Ectodermal cell (in vitro differentiated cells): ENCODE results near the gene KRT4.

Experiments used
- H3K27ac ChIP-seq: 2 replicates; pipeline ENCODE4 v1.7.0; 2013; ENCODE audit warnings: mild to moderate bottlenecking, low read depth, low read length; ENCODE audit not compliant: insufficient read depth, poor library complexity, severe bottlenecking
- H3K27me3 ChIP-seq: 2 replicates; pipeline ENCODE4 v1.7.0; 2013; ENCODE audit warnings: mild to moderate bottlenecking, low read length; ENCODE audit not compliant: insufficient read depth, control insufficient read depth, poor library complexity, severe bottlenecking
- H3K36me3 ChIP-seq: one replicate; pipeline ENCODE4 v1.7.0; 2013; ENCODE audit warnings: low read length; ENCODE audit not compliant: control insufficient read depth, insufficient read depth
- H3K4me1 ChIP-seq: one replicate; pipeline ENCODE4 v1.7.0; 2013; ENCODE audit warnings: low read length; ENCODE audit not compliant: control insufficient read depth, insufficient read depth
- H3K4me3 ChIP-seq: 2 replicates; pipeline ENCODE4 v1.7.0; 2013; ENCODE audit warnings: low read depth, low read length, control low read depth; ENCODE audit not compliant: insufficient read depth
- H3K9me3 ChIP-seq: 2 replicates; pipeline ENCODE4 v1.7.0; 2013; ENCODE audit warnings: mild to moderate bottlenecking, low read length, moderate library complexity; ENCODE audit not compliant: control insufficient read depth
- WGBS, 2 experiments: methylation state at CpG; one replicate each; pipeline ENCODE4 v1.1.7; 2013; ENCODE audit warnings: missing lambda C conversion rate in 2 of 2; 5-methylcytosine and 5-hydroxymethylcytosine counted together

KRT4 gene

DNA sequence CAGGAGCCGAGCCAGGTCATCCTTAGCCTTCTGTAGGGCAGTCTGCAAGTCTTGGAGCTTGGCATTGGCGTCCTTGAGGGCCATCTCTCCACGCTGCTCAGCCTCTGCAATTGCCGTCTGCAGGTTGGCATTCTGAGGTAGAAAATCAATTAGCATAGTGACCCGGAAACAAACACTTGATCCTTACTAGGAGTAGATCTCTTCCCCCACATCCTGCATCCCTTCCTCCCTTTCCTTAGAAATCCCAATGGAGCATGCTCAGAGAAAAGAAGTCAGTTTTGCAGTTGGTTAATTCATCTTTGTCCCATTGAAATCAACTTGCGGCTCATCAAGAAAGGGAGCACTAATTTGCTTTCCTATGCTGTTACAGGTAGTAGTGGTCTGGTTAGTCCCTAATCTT is 42.8 kb downstream of the KRT4 start:
- 89 to 91% methylated on average over 6 of the region's 6 CpGs for WGBS, 2 experiments
- H3K9me3 ChIP-seq, result no peaks in the 10 kb centered on the region
- H3K27ac ChIP-seq, result no peak overlapping the region
- H3K4me1 ChIP-seq, result no peaks in the 10 kb centered on the region
- H3K36me3 ChIP-seq, result no peaks in the 10 kb centered on the region
- no peaks in the 10 kb centered on the region for H3K27me3 ChIP-seq
- H3K4me3 ChIP-seq, result no peak overlapping the region

DNA sequence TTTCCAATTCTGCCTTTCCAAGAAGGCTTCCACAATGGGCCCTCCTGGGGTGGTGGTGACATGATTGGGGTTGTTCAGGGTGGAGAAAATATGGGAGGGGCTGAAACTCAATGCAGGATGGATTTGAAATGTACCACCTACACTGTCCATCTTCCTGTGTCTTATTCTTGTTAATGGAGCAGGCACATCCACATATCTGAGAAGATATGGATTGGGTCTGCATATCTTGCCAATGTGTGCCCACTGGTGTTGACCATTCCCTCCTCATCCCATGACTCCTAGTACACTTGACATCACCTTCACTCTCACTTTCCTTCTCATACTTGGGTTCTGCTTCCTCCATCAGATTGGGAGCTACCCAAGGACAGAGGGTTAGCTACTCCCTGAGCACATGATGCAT is 44.0 kb downstream of the KRT4 start:
- no peak overlapping the region for H3K27ac ChIP-seq
- no peaks in the 10 kb centered on the region for H3K27me3 ChIP-seq
- H3K4me1 ChIP-seq, result no peaks in the 10 kb centered on the region
- H3K4me3 ChIP-seq, result no peak overlapping the region
- no peaks in the 10 kb centered on the region for H3K36me3 ChIP-seq
- H3K9me3 ChIP-seq, result no peaks in the 10 kb centered on the region

DNA sequence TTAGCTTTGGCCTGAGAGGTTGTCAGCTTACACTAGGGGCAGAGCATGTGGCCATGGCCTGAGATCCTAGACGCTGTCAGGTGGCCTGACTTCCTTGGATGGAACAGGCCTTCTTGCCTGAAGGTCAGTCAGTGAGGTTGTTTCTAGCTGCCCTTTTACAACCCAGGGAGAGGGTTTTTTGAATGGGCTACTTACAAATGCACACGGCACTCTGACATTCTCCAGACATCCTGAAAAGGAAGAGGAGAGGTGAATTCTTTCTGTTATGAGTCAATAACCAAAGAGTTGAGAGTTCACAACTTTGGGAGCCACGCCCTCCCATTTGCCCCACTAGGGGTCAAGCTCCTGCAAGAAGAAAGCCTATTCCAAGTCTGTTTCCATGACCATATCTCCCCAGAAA is 44.6 kb downstream of the KRT4 start:
- 83 to 88% methylated on average over 3 of the region's 3 CpGs for WGBS, 2 experiments
- Histone ChIP-seq H3K9me3 (no peaks in the 10 kb centered on the region), H3K4me3 (no peak overlapping the region), H3K36me3 (no peaks in the 10 kb centered on the region), H3K27me3 (no peaks in the 10 kb centered on the region), H3K27ac (no peak overlapping the region), H3K4me1 (no peaks in the 10 kb centered on the region)

DNA sequence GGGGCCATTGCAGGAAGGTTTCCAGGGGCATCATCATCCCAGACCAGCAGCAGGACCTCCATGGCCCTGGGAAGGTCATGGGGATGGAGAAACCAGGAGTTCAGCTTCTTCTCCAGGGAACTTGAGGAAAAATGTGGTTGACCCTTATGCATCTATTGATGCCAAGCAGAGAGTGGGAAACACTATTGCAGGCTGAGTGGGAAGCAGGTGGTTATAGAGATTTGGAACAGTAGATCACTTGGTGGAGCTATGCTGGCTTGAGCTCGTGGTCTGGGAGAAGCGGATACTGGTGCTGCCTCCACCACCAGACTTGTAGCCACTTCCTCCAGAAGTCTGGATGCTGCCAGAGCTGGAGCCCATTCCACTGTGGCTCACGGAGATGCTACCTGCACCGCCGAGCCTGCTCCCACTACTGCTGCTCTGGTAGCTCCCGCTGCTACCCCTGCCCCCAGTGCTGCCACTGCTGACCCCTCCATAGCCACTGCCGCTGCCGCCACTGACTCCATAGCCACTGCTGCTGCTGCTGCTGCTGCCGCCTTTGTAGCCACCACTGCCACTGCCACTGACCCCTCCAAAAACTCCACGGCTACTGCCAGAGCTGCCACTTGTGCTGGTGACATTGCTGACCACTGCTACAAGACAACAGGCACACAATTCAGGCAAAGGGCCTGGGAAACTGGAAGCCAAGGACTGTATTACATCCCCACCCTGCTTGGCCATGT is 45.3 kb downstream of the KRT4 start:
- Histone ChIP-seq H3K27ac (no peak overlapping the region), H3K27me3 (no peaks in the 10 kb centered on the region), H3K4me3 (no peak overlapping the region), H3K4me1 (no peaks in the 10 kb centered on the region), H3K9me3 (no peaks in the 10 kb centered on the region), H3K36me3 (no peaks in the 10 kb centered on the region)
- WGBS, 2 experiments, result 92% methylated on average over 10 of the region's 10 CpGs

DNA sequence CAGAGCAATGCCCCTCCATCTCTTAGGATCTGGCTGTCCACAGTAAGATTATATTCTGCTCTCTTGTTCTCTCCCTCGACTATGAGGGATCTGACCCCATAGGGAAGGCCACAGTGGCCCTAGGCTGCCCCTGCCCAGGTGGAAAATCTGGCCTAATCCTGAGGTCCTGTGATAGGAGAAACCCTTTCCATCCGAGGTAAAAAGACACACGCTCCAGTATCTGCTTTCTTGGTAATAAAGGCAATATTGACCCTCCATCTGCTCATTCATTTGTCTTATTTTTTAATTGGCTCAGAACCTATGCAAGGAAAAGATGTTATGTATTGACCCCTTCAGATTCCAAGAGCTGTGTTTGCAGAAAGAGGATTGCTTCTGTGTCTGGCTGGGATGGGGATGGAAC is 46.5 kb downstream of the KRT4 start:
- Histone ChIP-seq H3K36me3 (no peaks in the 10 kb centered on the region), H3K9me3 (no peaks in the 10 kb centered on the region), H3K4me3 (no peak overlapping the region), H3K4me1 (no peaks in the 10 kb centered on the region), H3K27me3 (no peaks in the 10 kb centered on the region), H3K27ac (no peak overlapping the region)
- 58 to 60% methylated on average over 3 of the region's 3 CpGs for WGBS, 2 experiments

DNA sequence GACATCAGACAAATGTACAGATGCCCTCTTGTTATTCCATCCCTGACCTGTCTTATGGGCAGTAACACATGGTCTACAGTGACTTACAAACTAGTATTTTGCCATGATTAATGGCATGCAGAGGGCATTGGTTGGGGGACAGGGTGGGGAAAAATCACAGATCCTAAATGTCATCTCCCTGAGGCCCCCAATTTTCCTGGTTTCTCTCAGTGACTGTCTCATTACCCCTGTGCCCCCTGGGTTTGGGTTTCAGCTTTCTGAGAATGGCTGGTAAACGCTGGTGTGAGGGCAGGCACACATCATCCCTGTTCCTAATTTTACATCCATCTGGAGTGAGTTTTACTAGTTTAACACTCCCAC is 46.9 kb downstream of the KRT4 start:
- Histone ChIP-seq H3K36me3 (no peaks in the 10 kb centered on the region), H3K4me1 (no peaks in the 10 kb centered on the region), H3K9me3 (no peaks in the 10 kb centered on the region), H3K27me3 (no peaks in the 10 kb centered on the region), H3K4me3 (no peak overlapping the region), H3K27ac (no peak overlapping the region)
- WGBS, 2 experiments, result 85% methylated on average over 1 of the region's 1 CpG; no CpG with 5 or more reads in 1 of the 2 experiments

DNA sequence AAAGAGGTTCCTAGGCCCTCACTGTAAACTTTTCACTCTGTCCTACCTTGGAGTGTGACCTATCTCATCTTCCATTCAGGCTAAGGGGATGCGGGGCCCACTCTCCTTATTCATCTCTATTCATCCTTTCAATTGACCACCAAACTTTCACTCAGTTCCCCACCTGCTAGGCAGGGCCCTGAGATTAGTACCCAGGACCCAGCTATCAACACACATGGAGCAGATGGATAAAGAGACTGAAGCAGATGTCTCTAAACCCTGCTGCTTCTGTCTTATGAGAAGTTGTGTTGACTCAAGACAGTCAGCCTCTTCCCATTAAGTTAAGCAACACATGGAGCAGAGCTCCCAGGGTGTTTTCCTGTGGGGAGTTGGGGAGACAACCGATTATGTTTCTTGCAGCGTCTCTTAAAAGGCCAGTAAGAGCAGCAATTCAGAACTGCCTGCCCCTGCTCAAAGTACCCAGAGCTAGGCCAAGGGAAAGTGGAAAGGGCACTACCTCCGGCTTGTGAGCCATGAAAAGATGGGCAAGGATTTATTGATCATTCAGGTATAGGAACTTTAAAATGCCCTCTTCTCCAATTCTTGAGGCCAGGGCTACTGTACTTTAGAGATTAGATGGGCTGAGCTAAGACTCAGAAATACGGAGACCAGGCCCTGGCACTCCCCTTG is 47.4 kb downstream of the KRT4 start:
- Histone ChIP-seq H3K4me3 (no peak overlapping the region), H3K36me3 (no peaks in the 10 kb centered on the region), H3K27me3 (no peaks in the 10 kb centered on the region), H3K4me1 (no peaks in the 10 kb centered on the region), H3K9me3 (no peaks in the 10 kb centered on the region), H3K27ac (no peak overlapping the region)
- 92 to 93% methylated on average over 5 of the region's 5 CpGs for WGBS, 2 experiments

DNA sequence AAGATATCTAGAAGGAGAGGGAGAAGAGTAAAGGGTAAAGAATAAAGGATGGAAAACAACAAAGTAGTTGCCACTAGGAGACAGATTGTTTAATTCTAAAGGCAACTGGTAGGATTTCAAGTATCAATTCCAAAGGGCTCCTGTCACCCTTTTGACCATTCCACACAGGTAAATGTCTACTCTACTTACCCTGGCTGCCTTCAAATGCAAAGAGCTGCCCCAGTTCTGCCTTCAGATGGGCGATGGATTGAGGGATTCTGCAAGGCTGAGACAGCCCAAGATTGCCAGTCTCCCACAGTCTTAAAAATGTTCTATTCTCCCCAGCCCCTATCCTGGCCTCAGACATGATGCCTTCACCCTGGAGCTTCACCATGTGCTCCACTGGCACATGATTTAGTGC is 48.2 kb downstream of the KRT4 start:
- Histone ChIP-seq H3K27me3 (no peaks in the 10 kb centered on the region), H3K27ac (no peak overlapping the region), H3K4me1 (no peaks in the 10 kb centered on the region), H3K4me3 (no peak overlapping the region), H3K36me3 (no peaks in the 10 kb centered on the region), H3K9me3 (no peaks in the 10 kb centered on the region)
- WGBS, 2 experiments, result 82 to 84% methylated on average over 1 of the region's 1 CpG

DNA sequence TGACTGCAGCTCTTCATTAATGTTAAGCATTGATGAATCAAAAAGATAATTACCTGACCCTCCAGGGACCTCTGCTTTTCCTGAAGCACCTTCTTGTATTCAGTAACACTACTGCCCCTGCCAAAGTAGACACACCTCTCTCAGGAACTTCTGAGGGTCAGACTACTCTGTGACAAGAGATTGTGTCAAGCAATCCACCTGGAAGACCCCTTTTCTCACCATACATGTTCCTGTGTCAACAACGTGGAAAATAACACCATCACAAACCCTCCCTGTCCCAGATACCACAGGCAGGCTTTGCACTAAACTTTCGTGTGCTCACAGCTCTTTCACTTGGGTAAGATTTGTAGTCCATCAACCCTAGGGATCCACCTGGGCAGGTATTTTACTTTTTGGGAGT is 49.9 kb downstream of the KRT4 start:
- no peaks in the 10 kb centered on the region for H3K27me3 ChIP-seq
- H3K27ac ChIP-seq, result no peak overlapping the region

DNA sequence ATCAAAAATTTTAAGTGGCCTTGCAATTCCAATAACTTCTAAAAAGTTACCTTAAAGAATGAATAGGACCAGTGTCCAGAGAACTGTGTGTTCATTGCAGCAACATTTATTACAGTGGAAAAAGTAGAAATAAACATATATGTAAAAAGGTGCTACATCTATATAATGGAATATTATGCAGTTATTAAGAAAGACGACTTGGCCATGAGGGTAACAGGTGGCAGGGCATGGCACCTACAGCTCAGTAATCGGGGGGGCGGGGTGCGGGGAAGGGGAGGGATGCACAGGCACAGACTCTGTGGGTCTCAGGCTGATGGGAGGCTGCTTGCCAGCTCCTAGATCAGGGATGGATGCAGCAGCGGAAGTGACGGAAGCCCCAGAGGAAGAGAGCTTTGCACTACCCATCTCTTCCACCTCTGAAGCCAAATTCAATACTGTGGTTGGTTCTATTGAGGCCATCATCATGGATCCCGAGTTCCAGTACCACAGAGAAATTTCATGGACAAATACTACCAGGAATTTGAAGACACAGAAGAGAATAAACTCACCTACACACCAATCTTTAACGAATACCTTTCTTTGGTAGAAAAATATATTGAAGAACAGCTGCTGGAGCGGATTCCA is 50.8 kb downstream of the KRT4 start:
- peaks cover 2% of the 10 kb centered on the region for H3K27me3 ChIP-seq
- no peaks in the 10 kb centered on the region for H3K9me3 ChIP-seq
- H3K36me3 ChIP-seq, result no peaks in the 10 kb centered on the region
- H3K27ac ChIP-seq, result no peak overlapping the region
- 77 to 80% methylated on average over 8 to 9 of the region's 9 CpGs for WGBS, 2 experiments
- no peak overlapping the region for H3K4me3 ChIP-seq
- no peaks in the 10 kb centered on the region for H3K4me1 ChIP-seq

More for the DNA sequence above, 49.9 kb downstream of the KRT4 start:
- 79 to 83% methylated on average over 2 of the region's 2 CpGs for WGBS, 2 experiments
- Histone ChIP-seq H3K4me3 (no peak overlapping the region), H3K36me3 (no peaks in the 10 kb centered on the region), H3K4me1 (no peaks in the 10 kb centered on the region), H3K9me3 (no peaks in the 10 kb centered on the region)
